Neuronal stem cell (in vitro differentiated cells): ENCODE data around the gene CXorf58.

ENCODE experiments used
- DNase-seq: peaks from one replicate; pipeline ENCODE4 v3.0.0-alpha.2; 2013; ENCODE audit warnings: low spot score
- H2AFZ ChIP-seq: one replicate; pipeline ENCODE4 v1.6.1; 2013; ENCODE audit warnings: mild to moderate bottlenecking, low read length, inconsistent platforms
- H2AK5ac ChIP-seq: 2 replicates; pipeline ENCODE4 v1.6.1; 2013; ENCODE audit warnings: low read depth, mild to moderate bottlenecking, inconsistent platforms, low read length, moderate library complexity, mixed read lengths
- H2BK120ac ChIP-seq: 2 replicates; pipeline ENCODE4 v1.6.1; 2013; ENCODE audit warnings: low read depth, mild to moderate bottlenecking, inconsistent platforms, low read length, moderate library complexity, mixed read lengths
- H2BK12ac ChIP-seq: one replicate; pipeline ENCODE4 v1.6.1; 2013; ENCODE audit warnings: low read length, inconsistent platforms
- H2BK15ac ChIP-seq: 2 replicates; pipeline ENCODE4 v1.6.1; 2013; ENCODE audit warnings: mild to moderate bottlenecking, low read length, inconsistent platforms, mixed read lengths
- H2BK5ac ChIP-seq: one replicate; pipeline ENCODE4 v1.6.1; 2013; ENCODE audit warnings: inconsistent platforms, mild to moderate bottlenecking, low read length, moderate library complexity
- H3K14ac ChIP-seq: one replicate; pipeline ENCODE4 v1.6.1; 2013; ENCODE audit warnings: low read length, inconsistent platforms
- H3K18ac ChIP-seq: 2 replicates; pipeline ENCODE4 v1.6.1; 2013; ENCODE audit warnings: low read length, inconsistent platforms
- H3K23ac ChIP-seq: 2 replicates; pipeline ENCODE4 v1.6.1; 2013; ENCODE audit warnings: low read depth, mild to moderate bottlenecking, mixed read lengths, low read length, inconsistent platforms; ENCODE audit not compliant: poor library complexity
- H3K27ac ChIP-seq: replicated peaks from 3 replicates; pipeline ENCODE4 v1.5.1; 2013; ENCODE audit warnings: low read length, inconsistent platforms
- H3K27me3 ChIP-seq, 3 experiments: 2 replicates each; pipeline ENCODE4 v1.6.1; 2013; ENCODE audit warnings: low read length in 3 of 3, mild to moderate bottlenecking in 2 of 3, inconsistent platforms in 1 of 3, low read depth in 1 of 3, mixed read lengths in 1 of 3, moderate library complexity in 1 of 3; ENCODE audit not compliant: control insufficient read depth in 3 of 3, insufficient read depth in 3 of 3
- H3K36me3 ChIP-seq, 2 donors: replicated peaks in 1 of 2; 2 replicates each; pipeline ENCODE4 v1.6.1; 2013; ENCODE audit warnings: low read length in 2 of 2; ENCODE audit not compliant: control insufficient read depth in 2 of 2, insufficient read depth in 2 of 2
- H3K4ac ChIP-seq: 2 replicates; pipeline ENCODE4 v1.6.1; 2013; ENCODE audit warnings: inconsistent platforms, mild to moderate bottlenecking, low read length, moderate library complexity
- H3K4me1 ChIP-seq, 2 donors: 1 replicate in 1 of 2; 2 replicates in 1 of 2; pipeline ENCODE4 v1.6.1; 2013; ENCODE audit warnings: low read length in 2 of 2, low read depth in 1 of 2; ENCODE audit not compliant: control insufficient read depth in 2 of 2, insufficient read depth in 1 of 2
- H3K4me2 ChIP-seq: one replicate; pipeline ENCODE4 v1.6.1; 2013; ENCODE audit warnings: mild to moderate bottlenecking, low read length, inconsistent platforms; ENCODE audit not compliant: insufficient read depth, poor library complexity, severe bottlenecking
- H3K4me3 ChIP-seq, 2 donors: 2 replicates each; pipeline ENCODE4 v1.5.1; 2013; ENCODE audit warnings: low read length in 2 of 2, mild to moderate bottlenecking in 2 of 2, inconsistent platforms in 1 of 2, moderate library complexity in 1 of 2
- H3K79me1 ChIP-seq: one replicate; pipeline ENCODE4 v1.6.1; 2013; ENCODE audit warnings: low read depth, mild to moderate bottlenecking, inconsistent platforms, low read length, moderate library complexity
- H3K9ac ChIP-seq: one replicate; pipeline ENCODE4 v1.6.1; 2013; ENCODE audit warnings: mild to moderate bottlenecking, low read depth, low read length, inconsistent platforms; ENCODE audit not compliant: poor library complexity
- H3K9me3 ChIP-seq, 2 donors: replicated peaks in 1 of 2; 2 replicates each; pipeline versions ENCODE3 to v1.6.1; 2013; ENCODE audit warnings: low read length in 2 of 2, mild to moderate bottlenecking in 2 of 2, inconsistent platforms in 1 of 2, low read depth in 1 of 2, mixed read lengths in 1 of 2, moderate library complexity in 1 of 2; ENCODE audit not compliant: control insufficient read depth in 2 of 2, insufficient read depth in 1 of 2
- H4K8ac ChIP-seq: one replicate; pipeline ENCODE4 v1.6.1; 2013; ENCODE audit warnings: low read depth, mild to moderate bottlenecking, inconsistent platforms, low read length, moderate library complexity
- H4K91ac ChIP-seq: one replicate; pipeline ENCODE4 v1.6.1; 2013; ENCODE audit warnings: low read length, low read depth, mild to moderate bottlenecking, inconsistent platforms; ENCODE audit not compliant: poor library complexity
- WGBS, 2 donors: extraction: QIAGEN DNeasy Blood & Tissue Kit; methylation state at CpG; one replicate each; pipeline ENCODE4 v1.1.7; 2013; ENCODE audit warnings: missing lambda C conversion rate in 2 of 2, mixed read lengths in 1 of 2; ENCODE audit not compliant: insufficient read length in 2 of 2, insufficient replicate concordance in 1 of 2; ENCODE audit errors: extremely low coverage in 2 of 2; 5-methylcytosine and 5-hydroxymethylcytosine counted together

Gene CXorf58

GRCh38 chrX:23904096-23904495 lies 3.7 kb upstream of the CXorf58 start:
- H2BK15ac ChIP-seq, result no peak overlapping the region
- H2BK5ac ChIP-seq, result no peak overlapping the region
- no peak overlapping the region for H2BK120ac ChIP-seq
- H3K14ac ChIP-seq, result no peak overlapping the region
- H3K36me3 ChIP-seq, result no peaks in the 10 kb centered on the region
- H3K27ac ChIP-seq, result no peak overlapping the region
- H3K4me1 ChIP-seq, result peaks cover 1 to 8% of the 10 kb centered on the region in 2 donors
- H3K9me3 ChIP-seq, result no peaks in the 10 kb centered on the region
- H2BK12ac ChIP-seq, result no peak overlapping the region
- no peak overlapping the region for H3K9ac ChIP-seq
- H3K23ac ChIP-seq, result no peak overlapping the region
- H4K8ac ChIP-seq, result no peak overlapping the region
- no peak overlapping the region for H3K4ac ChIP-seq
- no peaks in the 10 kb centered on the region for H3K27me3 ChIP-seq
- WGBS, 2 donors, result no CpG with 5 or more reads among the region's 2 CpGs
- no peak overlapping the region for H3K4me3 ChIP-seq
- H2AFZ ChIP-seq, result no peak overlapping the region
- H3K18ac ChIP-seq, result no peak overlapping the region
- no peak overlapping the region for H2AK5ac ChIP-seq
- H3K79me1 ChIP-seq, result no peaks in the 10 kb centered on the region
- DNase-seq, result no peak
- H3K4me2 ChIP-seq, result no peak overlapping the region
- no peak overlapping the region for H4K91ac ChIP-seq

GRCh38 chrX:23907111-23907497 lies 702 bp upstream of the CXorf58 start:
- no peak for DNase-seq
- no CpG with 5 or more reads among the region's 12 CpGs for WGBS, 2 donors

GRCh38 chrX:23908219-23909004 lies 606 bp downstream of the CXorf58 start:
- Histone ChIP-seq H3K9me3 (no peaks in the 10 kb centered on the region), H2AFZ (peak overlapping the region; percentile 94), H3K36me3 (no peaks in the 10 kb centered on the region), H2BK5ac (no peak overlapping the region), H3K18ac (no peak overlapping the region), H3K27me3 (no peaks in the 10 kb centered on the region), H3K27ac (peak overlapping the region; percentile 46), H3K4me2 (no peak overlapping the region), H2BK120ac (no peak overlapping the region), H4K8ac (no peak overlapping the region), H2BK15ac (no peak overlapping the region), H4K91ac (no peak overlapping the region), H3K79me1 (no peaks in the 10 kb centered on the region), H3K14ac (no peak overlapping the region), H3K9ac (no peak overlapping the region), H3K4me1 (no peaks in the 10 kb centered on the region), H3K4ac (no peak overlapping the region), H3K23ac (no peak overlapping the region), H3K4me3 (peak overlapping the region in 1 of 2 donors; percentile 43), H2AK5ac (no peak overlapping the region), H2BK12ac (no peak overlapping the region)
- no CpG with 5 or more reads among the region's 13 CpGs for WGBS, 2 donors
- DNase-seq, result no peak

More at GRCh38 chrX:23907111-23907497, 702 bp upstream of the CXorf58 start:
- Histone ChIP-seq H3K4me3 (peak overlapping the region; percentile 74 to 88), H3K4ac (no peak overlapping the region), H3K27ac (peak overlapping the region; percentile 79), H3K27me3 (no peaks in the 10 kb centered on the region), H3K23ac (no peak overlapping the region), H2AFZ (peak overlapping the region; percentile 94), H3K4me1 (peaks cover 1 to 3% of the 10 kb centered on the region in 2 donors), H3K9me3 (no peaks in the 10 kb centered on the region), H3K79me1 (no peaks in the 10 kb centered on the region), H3K14ac (no peak overlapping the region), H2BK12ac (no peak overlapping the region), H3K4me2 (peak overlapping the region; percentile 37), H3K18ac (no peak overlapping the region), H2BK120ac (no peak overlapping the region), H2BK5ac (no peak overlapping the region), H2BK15ac (no peak overlapping the region), H4K8ac (no peak overlapping the region), H2AK5ac (no peak overlapping the region), H4K91ac (no peak overlapping the region), H3K36me3 (no peaks in the 10 kb centered on the region), H3K9ac (no peak overlapping the region)

- no peak overlapping the region for H3K18ac ChIP-seq
- no CpG with 5 or more reads among the region's 5 CpGs for WGBS, 2 donors
These were observed 3.5 kb downstream of the CXorf58 start for GRCh38 chrX:23911126-23911835.

More at GRCh38 chrX:23911126-23911835, 3.5 kb downstream of the CXorf58 start:
- no peak for DNase-seq
- no peak overlapping the region for H2BK12ac ChIP-seq
- no peak overlapping the region for H3K4me3 ChIP-seq
- H4K8ac ChIP-seq, result no peak overlapping the region
- no peak overlapping the region for H4K91ac ChIP-seq
- H3K23ac ChIP-seq, result no peak overlapping the region
- H3K27me3 ChIP-seq, result no peaks in the 10 kb centered on the region
- H2BK120ac ChIP-seq, result no peak overlapping the region
- H3K4me1 ChIP-seq, result no peaks in the 10 kb centered on the region
- H3K9me3 ChIP-seq, result no peaks in the 10 kb centered on the region
- no peak overlapping the region for H2BK15ac ChIP-seq
- H3K14ac ChIP-seq, result no peak overlapping the region
- H2AK5ac ChIP-seq, result no peak overlapping the region
- H3K36me3 ChIP-seq, result no peaks in the 10 kb centered on the region
- no peak overlapping the region for H3K27ac ChIP-seq
- H2AFZ ChIP-seq, result no peak overlapping the region
- H3K4me2 ChIP-seq, result no peak overlapping the region
- no peaks in the 10 kb centered on the region for H3K79me1 ChIP-seq
- no peak overlapping the region for H3K9ac ChIP-seq
- H2BK5ac ChIP-seq, result no peak overlapping the region
- no peak overlapping the region for H3K4ac ChIP-seq
